HUES48 (cell line): ENCODE measurements around the gene TSHZ2.

ENCODE experiments used
- H3K27ac ChIP-seq: one replicate; pipeline ENCODE4 v1.7.0; 2013; ENCODE audit warnings: low read depth, low read length, inconsistent platforms
- H3K27me3 ChIP-seq: 2 replicates; pipeline ENCODE4 v1.6.1; 2013; ENCODE audit warnings: mild to moderate bottlenecking, low read length; ENCODE audit not compliant: control insufficient read depth, insufficient read depth
- H3K36me3 ChIP-seq: 2 replicates; pipeline ENCODE4 v1.6.1; 2013; ENCODE audit warnings: low read length; ENCODE audit not compliant: control insufficient read depth, insufficient read depth
- H3K4me1 ChIP-seq: 2 replicates; pipeline ENCODE4 v1.6.1; 2013; ENCODE audit warnings: mild to moderate bottlenecking, low read length; ENCODE audit not compliant: control insufficient read depth, insufficient read depth
- H3K4me3 ChIP-seq: 2 replicates; pipeline ENCODE4 v1.5.1; 2013; ENCODE audit warnings: mild to moderate bottlenecking, low read depth, low read length
- H3K9ac ChIP-seq: 2 replicates; pipeline ENCODE4 v1.6.1; 2013; ENCODE audit warnings: mild to moderate bottlenecking, low read depth, low read length, moderate library complexity
- H3K9me3 ChIP-seq: 2 replicates; pipeline ENCODE4 v1.6.1; 2013; ENCODE audit warnings: low read length; ENCODE audit not compliant: control insufficient read depth, insufficient read depth

Gene TSHZ2

DNA sequence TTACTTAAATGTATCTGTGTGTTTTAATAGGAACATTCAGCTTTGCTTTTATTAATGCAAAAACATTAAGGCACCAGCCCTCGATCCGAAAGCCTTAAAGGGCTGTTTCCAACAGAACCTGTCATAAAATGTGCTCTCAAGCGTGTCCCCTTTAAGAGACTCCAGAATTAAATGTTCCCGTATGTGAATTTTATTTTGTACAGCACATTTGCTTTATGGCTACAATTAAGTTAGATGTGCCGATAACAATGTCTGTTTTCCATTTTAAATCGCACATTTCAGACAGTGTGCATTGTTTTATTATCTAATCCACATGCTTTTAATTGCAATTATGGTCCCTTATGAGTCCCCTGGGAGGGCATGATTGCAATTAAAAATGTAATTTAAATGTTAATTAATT, 198.9 kb downstream of the TSHZ2 start:
- H3K9me3 ChIP-seq = no peaks in the 10 kb centered on the region
- no peak overlapping the region for H3K9ac ChIP-seq
- H3K36me3 ChIP-seq = no peaks in the 10 kb centered on the region
- H3K27me3 ChIP-seq = no peaks in the 10 kb centered on the region
- no peak overlapping the region for H3K27ac ChIP-seq
- peaks cover 7% of the 10 kb centered on the region; the same call in 1 of the 2 replicates for H3K4me1 ChIP-seq
- H3K4me3 ChIP-seq = no peak overlapping the region

DNA sequence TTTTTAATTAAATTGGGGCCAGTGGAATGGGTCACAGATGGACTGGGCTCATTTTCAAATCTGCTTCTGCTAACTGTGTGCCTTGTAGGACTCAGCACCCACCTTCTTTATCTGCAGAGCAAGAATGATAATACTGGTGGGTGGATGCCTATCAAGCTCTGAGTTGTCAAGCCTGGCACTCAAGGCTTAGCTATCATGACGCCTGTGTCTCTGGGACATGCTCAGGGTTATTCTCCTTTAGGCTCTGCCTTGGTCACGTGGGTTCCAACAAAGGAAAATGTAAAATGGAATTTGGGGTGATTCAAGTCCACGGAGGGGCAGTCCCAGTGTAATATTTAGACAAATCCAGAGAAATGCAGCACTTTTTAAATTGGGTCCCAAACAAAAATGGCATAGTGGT, 202.3 kb downstream of the TSHZ2 start:
- Histone ChIP-seq H3K36me3 (no peaks in the 10 kb centered on the region), H3K9ac (no peak overlapping the region), H3K27ac (no peak overlapping the region), H3K4me1 (peaks cover 8% of the 10 kb centered on the region; the same call in 1 of the 2 replicates), H3K9me3 (no peaks in the 10 kb centered on the region), H3K27me3 (no peaks in the 10 kb centered on the region), H3K4me3 (no peak overlapping the region)

DNA sequence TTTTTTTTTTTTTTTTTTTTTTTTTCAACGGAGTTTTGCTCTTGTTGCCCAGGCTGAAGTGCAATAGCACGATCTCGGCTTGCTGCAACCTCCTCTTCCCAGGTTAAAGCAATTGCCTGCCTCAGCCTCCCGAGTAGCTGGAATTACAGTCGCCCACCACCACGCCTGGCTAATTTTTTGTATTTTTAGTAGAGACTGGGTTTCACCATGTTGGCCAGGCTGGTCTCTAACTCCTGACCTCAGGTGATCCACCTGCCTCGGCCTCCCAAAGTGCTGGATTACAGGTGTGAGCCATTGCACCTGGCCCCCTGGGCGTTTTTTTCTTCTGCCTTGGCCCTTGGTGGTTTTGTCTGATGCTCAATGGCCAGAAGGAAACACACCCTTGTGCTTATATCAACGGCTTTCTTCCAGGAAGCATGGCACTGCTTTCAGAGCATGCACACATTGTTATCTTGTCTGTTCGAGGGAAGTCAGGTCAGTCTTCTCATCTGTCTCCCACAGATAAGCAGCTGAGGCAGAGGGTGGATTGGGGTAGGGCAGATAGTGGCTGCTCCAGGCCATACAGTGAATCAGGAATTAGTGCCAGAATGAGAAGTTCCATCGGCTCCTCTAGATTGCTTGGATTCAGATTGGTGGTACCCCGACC, 203.1 kb downstream of the TSHZ2 start:
- no peak overlapping the region for H3K27ac ChIP-seq
- H3K27me3 ChIP-seq = no peaks in the 10 kb centered on the region
- H3K36me3 ChIP-seq = no peaks in the 10 kb centered on the region
- H3K9me3 ChIP-seq = no peaks in the 10 kb centered on the region
- no peak overlapping the region for H3K4me3 ChIP-seq
- peaks cover 8% of the 10 kb centered on the region; the same call in 1 of the 2 replicates for H3K4me1 ChIP-seq
- no peak overlapping the region for H3K9ac ChIP-seq

DNA sequence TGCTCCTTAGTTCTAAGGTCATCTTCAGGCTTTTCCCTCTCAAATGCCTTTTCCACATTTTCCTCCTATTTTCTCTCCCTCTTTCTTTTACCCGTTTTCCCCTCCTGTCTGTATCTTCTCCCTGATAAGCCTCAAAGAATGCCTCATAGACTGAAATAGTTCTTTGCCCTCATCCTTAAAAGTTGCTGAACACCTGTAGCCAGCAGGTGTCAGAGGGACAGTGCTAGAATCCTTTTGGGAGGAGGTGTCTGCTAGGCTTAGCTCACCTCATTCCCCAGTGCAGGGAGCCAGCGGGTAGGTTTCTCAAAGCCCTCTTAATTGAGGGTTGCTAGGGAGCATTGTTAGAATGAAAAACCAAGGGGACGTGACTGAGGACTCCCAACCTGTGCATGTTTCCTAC, 204.0 kb downstream of the TSHZ2 start:
- Histone ChIP-seq H3K27me3 (no peaks in the 10 kb centered on the region), H3K9ac (no peak overlapping the region), H3K9me3 (no peaks in the 10 kb centered on the region), H3K4me1 (peaks cover 8% of the 10 kb centered on the region; the same call in 1 of the 2 replicates), H3K4me3 (no peak overlapping the region), H3K36me3 (no peaks in the 10 kb centered on the region), H3K27ac (no peak overlapping the region)

DNA sequence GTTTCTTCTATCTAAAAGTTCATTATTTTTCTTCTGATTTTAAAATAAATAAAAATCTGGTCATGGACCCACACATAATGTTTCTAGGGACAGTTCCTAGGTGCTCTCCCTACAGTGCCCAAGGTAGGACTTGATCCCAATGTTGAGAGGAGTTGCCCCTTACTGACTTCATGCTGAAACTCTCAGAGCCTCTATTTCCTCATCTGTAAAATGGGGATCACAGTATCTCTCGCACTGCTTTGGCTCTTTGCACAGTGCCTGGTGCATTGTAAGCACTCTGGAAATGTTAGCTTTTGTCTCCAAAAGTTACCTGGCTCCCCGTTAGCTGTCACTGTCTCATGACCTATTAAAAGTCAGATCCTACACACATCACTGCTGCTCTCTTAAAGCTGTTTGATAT, 205.5 kb downstream of the TSHZ2 start:
- Histone ChIP-seq H3K4me3 (no peak overlapping the region), H3K27ac (no peak overlapping the region), H3K27me3 (no peaks in the 10 kb centered on the region), H3K36me3 (no peaks in the 10 kb centered on the region), H3K4me1 (peaks cover 8% of the 10 kb centered on the region; the same call in 1 of the 2 replicates), H3K9ac (no peak overlapping the region), H3K9me3 (no peaks in the 10 kb centered on the region)

DNA sequence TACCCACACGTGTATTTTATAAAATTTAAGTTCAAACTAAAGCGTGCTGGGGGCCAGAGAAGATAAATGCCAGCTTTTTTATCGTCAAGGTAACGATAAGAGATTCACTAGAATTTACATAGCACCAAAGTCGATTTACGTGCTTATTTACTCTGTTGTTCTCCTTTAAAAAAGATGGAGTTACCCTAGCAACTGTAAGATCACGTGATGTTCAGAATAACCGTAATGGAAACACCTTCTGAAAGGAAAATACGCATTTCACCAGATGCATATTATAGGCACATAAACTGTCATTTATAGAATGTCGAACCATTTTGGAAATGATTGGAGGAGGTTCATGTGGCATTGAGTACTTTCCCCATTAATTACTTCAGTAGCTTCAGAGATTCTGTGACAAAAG, 207.6 kb downstream of the TSHZ2 start:
- Histone ChIP-seq H3K27me3 (no peaks in the 10 kb centered on the region), H3K27ac (no peak overlapping the region), H3K9ac (no peak overlapping the region), H3K4me1 (peaks cover 8% of the 10 kb centered on the region; the same call in 1 of the 2 replicates), H3K9me3 (no peaks in the 10 kb centered on the region), H3K36me3 (no peaks in the 10 kb centered on the region), H3K4me3 (no peak overlapping the region)

DNA sequence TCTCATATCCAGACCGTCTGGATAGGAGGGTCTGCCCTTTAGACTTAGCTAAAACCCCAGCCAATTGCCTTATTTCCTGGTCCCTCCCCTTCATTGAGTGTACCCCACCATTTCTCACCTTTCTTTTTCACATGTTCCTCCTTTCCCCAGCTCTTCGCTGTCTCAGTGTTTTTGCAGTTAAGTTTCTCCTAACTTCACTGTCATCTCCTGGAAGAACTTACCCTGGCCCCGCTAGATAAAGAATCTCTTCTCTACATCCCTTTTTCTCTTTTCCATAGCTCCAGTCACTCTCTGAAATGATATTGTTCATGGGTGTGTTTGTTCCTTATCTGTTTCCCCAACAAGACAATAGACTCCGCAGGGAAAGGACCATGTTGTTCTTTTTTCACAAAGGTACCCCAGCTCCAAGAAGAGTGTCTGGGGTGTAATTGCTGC, 208.8 kb downstream of the TSHZ2 start:
- Histone ChIP-seq H3K4me3 (no peak overlapping the region), H3K9ac (no peak overlapping the region), H3K9me3 (no peaks in the 10 kb centered on the region), H3K4me1 (0 out of 2 replicates have a peak, but pooled peaks cover 2% of the 10 kb centered on the region), H3K36me3 (no peaks in the 10 kb centered on the region), H3K27me3 (no peaks in the 10 kb centered on the region), H3K27ac (no peak overlapping the region)

DNA sequence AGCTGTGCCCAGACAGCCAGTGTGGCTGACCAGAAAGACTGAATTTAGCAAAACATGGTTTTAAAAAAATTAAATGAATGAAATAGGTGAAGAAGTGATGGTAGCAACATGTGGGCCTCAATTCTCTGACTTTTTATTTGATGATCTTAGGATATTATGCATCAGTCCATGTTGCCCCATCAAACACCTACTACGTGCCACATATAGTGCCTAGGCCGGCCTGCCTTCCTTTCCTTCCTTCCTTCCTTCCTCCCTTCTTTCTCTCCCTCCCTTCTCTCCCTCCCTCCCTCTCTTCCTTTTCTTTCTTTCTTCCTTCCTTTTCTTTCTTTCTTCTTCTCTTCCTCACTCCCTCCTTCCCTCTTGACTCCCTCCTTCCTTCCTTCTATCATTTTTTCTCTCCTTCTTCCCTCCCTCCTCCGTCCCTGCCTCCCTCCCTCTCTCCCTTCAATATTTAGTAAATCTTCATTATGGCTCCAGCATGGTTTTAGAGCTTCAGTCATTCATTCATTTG, 209.8 kb downstream of the TSHZ2 start:
- Histone ChIP-seq H3K27me3 (no peaks in the 10 kb centered on the region), H3K36me3 (no peaks in the 10 kb centered on the region), H3K9me3 (no peaks in the 10 kb centered on the region), H3K27ac (no peak overlapping the region), H3K4me1 (peaks cover 3% of the 10 kb centered on the region; the same call in 1 of the 2 replicates), H3K9ac (no peak overlapping the region), H3K4me3 (no peak overlapping the region)

DNA sequence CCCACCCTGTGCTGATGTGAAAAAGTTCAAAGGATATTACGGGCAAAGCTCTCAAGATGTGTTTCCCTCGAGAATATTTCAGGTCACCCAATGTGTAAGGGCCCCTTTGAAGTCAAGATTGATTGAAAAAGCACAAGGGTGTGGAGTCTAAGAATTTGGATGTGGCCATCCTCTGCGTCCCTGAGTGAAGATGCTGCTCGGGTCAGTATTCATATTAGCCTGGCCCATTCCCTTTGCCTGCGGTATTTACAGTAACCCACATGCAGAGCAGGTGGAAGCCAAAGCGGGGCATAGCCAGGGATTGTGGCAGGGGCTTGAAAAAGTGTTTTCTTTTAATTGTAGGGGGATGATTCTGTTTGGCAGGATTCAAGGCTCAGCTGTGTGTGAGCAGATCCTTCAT, 211.0 kb downstream of the TSHZ2 start:
- H3K4me1 ChIP-seq = peaks cover 3% of the 10 kb centered on the region; the same call in 1 of the 2 replicates
- H3K9ac ChIP-seq = no peak overlapping the region
- no peak overlapping the region for H3K27ac ChIP-seq
- no peaks in the 10 kb centered on the region for H3K27me3 ChIP-seq
- no peaks in the 10 kb centered on the region for H3K36me3 ChIP-seq
- no peaks in the 10 kb centered on the region for H3K9me3 ChIP-seq
- no peak overlapping the region for H3K4me3 ChIP-seq

DNA sequence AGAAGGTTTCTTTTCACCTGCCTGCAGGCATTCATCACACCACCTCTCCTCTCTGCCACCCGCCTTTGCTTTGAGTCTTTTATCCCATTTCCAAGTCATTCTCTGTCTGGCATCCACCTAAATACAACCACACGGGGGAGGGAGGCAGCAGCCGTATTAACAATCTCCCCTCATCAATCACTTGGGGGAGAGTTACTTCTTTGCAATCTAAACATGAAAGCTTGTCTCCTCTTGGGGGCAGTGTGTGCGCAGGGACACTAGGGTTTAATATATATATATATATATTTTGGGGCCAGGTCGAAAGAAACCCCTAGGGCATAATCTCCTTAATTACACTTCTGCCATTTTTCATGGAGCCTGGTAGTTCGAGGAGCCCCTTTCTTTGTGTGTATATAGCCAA, 214.5 kb downstream of the TSHZ2 start:
- Histone ChIP-seq H3K9ac (no peak overlapping the region), H3K4me3 (no peak overlapping the region), H3K27ac (no peak overlapping the region), H3K9me3 (no peaks in the 10 kb centered on the region), H3K27me3 (no peaks in the 10 kb centered on the region), H3K4me1 (peaks cover 10% of the 10 kb centered on the region), H3K36me3 (no peaks in the 10 kb centered on the region)

DNA sequence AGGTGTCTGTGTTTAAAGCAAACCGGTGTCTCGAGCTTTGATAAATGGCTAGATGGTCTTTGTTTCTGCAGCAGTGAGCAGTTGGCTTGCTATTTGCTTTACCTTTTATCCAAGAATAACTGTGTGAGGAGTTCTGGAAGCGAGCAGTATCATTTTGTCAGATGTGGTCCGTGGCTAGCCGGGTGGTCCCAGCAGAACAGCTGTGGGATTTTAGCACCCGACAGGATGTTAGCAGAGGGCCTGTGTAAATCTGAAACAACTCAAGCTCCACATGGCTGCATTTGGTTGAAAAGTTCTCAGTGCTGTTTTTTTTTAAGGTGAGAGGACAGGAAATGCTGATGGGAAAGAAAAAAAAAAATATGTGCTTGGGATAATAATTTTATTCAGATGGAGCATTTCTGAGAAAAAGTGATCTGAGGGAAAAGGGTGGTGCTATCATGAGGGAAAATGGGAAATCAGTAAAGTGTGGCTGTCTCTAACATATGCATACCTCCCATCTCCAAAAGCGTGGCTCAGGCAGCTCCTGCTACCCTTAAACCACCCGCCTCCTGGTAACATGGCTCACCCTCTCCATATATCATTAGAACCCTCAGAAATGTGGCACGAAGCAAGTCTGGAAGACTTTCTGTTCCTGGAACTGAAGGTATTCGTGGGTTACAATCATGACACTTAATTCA, 215.4 kb downstream of the TSHZ2 start:
- H3K9ac ChIP-seq = no peak overlapping the region

More for the DNA sequence above, 215.4 kb downstream of the TSHZ2 start:
- Histone ChIP-seq H3K4me3 (no peak overlapping the region), H3K4me1 (peaks cover 10% of the 10 kb centered on the region), H3K36me3 (no peaks in the 10 kb centered on the region), H3K27ac (no peak overlapping the region), H3K9me3 (no peaks in the 10 kb centered on the region), H3K27me3 (no peaks in the 10 kb centered on the region)
